Aorta (tissue), 5 donors: Measurements from ENCODE around the gene PDHX. TPM values are rescaled to one million over a fixed set of nuclear protein-coding genes. Genes with fewer than 3 reads are reported as not detected.
A peak's percentile ranks its signal among the peaks of the same experiment; 100 is the strongest.

ENCODE experiments used
- ATAC-seq: fragments of 200-7000 bp; cut with Tn5 transposase; one replicate; pipeline ENCODE4 v1.9.1; 2022; ENCODE audit warnings: moderate library complexity; ENCODE audit not compliant: low FRiP score
- DNase-seq, 2 donors: peaks; one replicate each; pipeline ENCODE4 v3.0.0-alpha.2; 2020
- H3K27ac ChIP-seq, 2 donors: one replicate each; pipeline ENCODE4 v1.5.1; 2013; ENCODE audit warnings: low read length in 2 of 2, mild to moderate bottlenecking in 2 of 2, moderate library complexity in 2 of 2, control low read depth in 1 of 2, inconsistent platforms in 1 of 2, low read depth in 1 of 2
- H3K27me3 ChIP-seq, 2 donors: one replicate each; pipeline ENCODE4 v1.6.1; 2013; ENCODE audit warnings: control low read depth in 1 of 2, low read length in 1 of 2, mild to moderate bottlenecking in 1 of 2, moderate library complexity in 1 of 2; ENCODE audit not compliant: insufficient read depth in 2 of 2, control insufficient read depth in 1 of 2
- H3K36me3 ChIP-seq, 2 donors: one replicate each; pipeline ENCODE4 v1.6.1; 2013; ENCODE audit warnings: control low read depth in 1 of 2, low read length in 1 of 2, mild to moderate bottlenecking in 1 of 2; ENCODE audit not compliant: insufficient read depth in 2 of 2, control insufficient read depth in 1 of 2
- H3K4me1 ChIP-seq, 2 donors: one replicate each; pipeline ENCODE4 v1.6.1; 2013; ENCODE audit warnings: low read length in 2 of 2, control low read depth in 1 of 2, mild to moderate bottlenecking in 1 of 2, moderate library complexity in 1 of 2; ENCODE audit not compliant: insufficient read depth in 2 of 2, control insufficient read depth in 1 of 2
- H3K4me3 ChIP-seq, 2 donors: one replicate each; pipeline ENCODE4 v1.5.1; 2013; ENCODE audit warnings: low read length in 2 of 2, control low read depth in 1 of 2, mild to moderate bottlenecking in 1 of 2
- H3K9me3 ChIP-seq: one replicate; pipeline ENCODE4 v1.6.1; 2013; ENCODE audit warnings: mild to moderate bottlenecking, low read length; ENCODE audit not compliant: control insufficient read depth
- WGBS, 2 donors: extraction: QIAGEN DNeasy Blood & Tissue Kit; methylation state at CpG; one replicate each; pipeline ENCODE4 v1.1.7; 2013; 5-methylcytosine and 5-hydroxymethylcytosine counted together
- intact Hi-C, 2 donors: fragments of 100-400 bp; cut with DNase I; formaldehyde crosslinking; loops; one replicate each; pipeline versions ENCODE4 v1.14.2 to v1.15.0; 2022
- polyA plus RNA-seq, 2 donors: library from polyadenylated mRNA; stranded (reverse); fragments of 200-250 nt; gene quantifications; one replicate each; pipeline ENCODE4 v1.2.3, GENCODE V29; 2013
- total RNA-seq, 2 donors: library from RNA; stranded (reverse); fragmentation: NEBNext Ultra II Directional; extraction: Animal tissue kit (Norgen Biotek cat#: 25700); gene quantifications; one replicate each; pipeline ENCODE4 v1.2.1, GENCODE V29; 2021
- donor health status: healthy with polysubstance abuse.
- donor health status: Bipolar disorder and iron deficiency.
- donor health status: DM: no; HTN: no; CAD: no.
- donor health status: DM: no; HTN: no; CAD: no.
- donor health status: DM: yes; HTN: yes; CAD: no.

PDHX gene
- total and polyA plus RNA-seq, 4 donors: 10.7 to 38.2 (median 22.9) TPM

DNA sequence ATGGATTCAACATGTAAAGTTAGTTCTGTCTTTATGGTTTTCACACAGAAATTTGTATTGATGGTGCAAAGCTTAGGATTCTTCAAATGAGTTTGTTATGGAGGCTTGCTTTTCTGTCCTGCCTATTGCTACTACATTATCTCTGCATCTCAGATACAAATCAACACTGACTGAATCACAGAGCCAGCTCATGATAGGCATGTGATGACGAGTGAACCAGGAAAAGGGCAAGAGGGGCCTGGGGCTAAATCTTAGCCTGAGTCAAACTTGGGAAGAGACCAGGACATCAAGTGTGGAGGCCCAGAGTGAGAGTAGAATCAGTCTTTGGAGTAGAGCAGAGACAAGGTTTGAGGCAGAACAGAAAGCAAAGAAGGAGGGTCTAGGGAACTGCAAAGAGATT is 115.4 kb downstream of the PDHX start:
- no peaks in the 10 kb centered on the region for H3K36me3 ChIP-seq
- H3K4me1 ChIP-seq: peaks cover 0 to 5% of the 10 kb centered on the region in 2 donors
- WGBS, 2 donors: 91 to 97% methylated on average over 1 of the region's 1 CpG
- intact Hi-C loops: loop anchor here in 1 of 2 donors (10.0 kb wide), 1 partner anchor 53 kb away; no protein-coding TSS in a partner anchor
- ATAC-seq (no peak), DNase-seq (no peak)
- no peak overlapping the region for H3K4me3 ChIP-seq
- H3K9me3 ChIP-seq: no peaks in the 10 kb centered on the region
- no peaks in the 10 kb centered on the region for H3K27me3 ChIP-seq
- H3K27ac ChIP-seq: no peak overlapping the region

DNA sequence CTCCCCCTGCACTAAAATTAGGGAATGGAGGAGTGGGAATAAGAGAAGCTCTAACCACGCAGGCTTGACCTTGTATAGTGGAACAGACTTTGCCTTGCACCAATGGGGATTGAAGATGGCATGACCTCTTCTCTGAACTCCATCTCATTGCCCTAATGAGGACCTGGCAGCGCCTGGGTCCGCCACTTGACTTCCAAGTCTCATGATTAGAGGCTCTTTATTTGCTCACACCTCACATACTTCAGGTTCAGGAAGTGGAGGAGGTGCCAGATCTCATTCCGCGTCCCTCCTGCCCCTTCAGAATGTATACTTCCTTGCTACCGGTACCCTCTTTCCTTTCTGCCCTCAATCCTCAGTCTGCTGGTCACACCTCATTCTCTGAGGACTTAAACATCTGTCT is 116.6 kb downstream of the PDHX start:
- Histone ChIP-seq H3K4me1 (peaks cover 0 to 5% of the 10 kb centered on the region in 2 donors), H3K27ac (no peak overlapping the region), H3K4me3 (no peak overlapping the region), H3K9me3 (no peaks in the 10 kb centered on the region), H3K36me3 (no peaks in the 10 kb centered on the region), H3K27me3 (no peaks in the 10 kb centered on the region)
- intact Hi-C loops: loop anchor here in 1 of 2 donors (10.0 kb wide), 1 partner anchor 52 kb away; no protein-coding TSS in a partner anchor
- DNase-seq: no peak
- WGBS, 2 donors: 98% methylated on average over 6 of the region's 6 CpGs
- no peak for ATAC-seq

DNA sequence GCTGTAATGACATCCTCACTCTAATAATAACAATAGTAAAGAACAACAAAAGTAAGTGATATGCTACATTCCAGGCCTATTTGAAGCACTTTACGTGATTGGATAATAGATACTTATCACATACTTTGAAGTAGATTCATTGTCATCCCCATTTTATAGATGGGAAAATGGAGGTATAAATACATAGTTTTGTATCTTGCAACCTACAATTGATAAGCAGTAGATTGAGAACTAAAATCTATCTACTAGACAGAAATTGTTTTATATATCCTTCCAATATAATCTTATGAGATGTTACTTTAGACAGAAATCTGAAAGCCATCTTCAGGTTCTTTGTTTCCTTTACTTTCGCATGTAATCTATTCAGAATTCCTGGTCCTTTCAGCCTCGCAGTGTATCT is 118.0 kb downstream of the PDHX start:
- Histone ChIP-seq H3K4me3 (no peak overlapping the region), H3K36me3 (no peaks in the 10 kb centered on the region), H3K27me3 (no peaks in the 10 kb centered on the region), H3K9me3 (no peaks in the 10 kb centered on the region), H3K27ac (no peak overlapping the region), H3K4me1 (peaks cover 0 to 5% of the 10 kb centered on the region in 2 donors)
- 99% methylated on average over 3 of the region's 3 CpGs for WGBS, 2 donors
- no peak for ATAC-seq
- intact Hi-C loops: loop anchor here in 1 of 2 donors (10.0 kb wide), 1 partner anchor 50 kb away; no protein-coding TSS in a partner anchor
- DNase-seq: no peak

DNA sequence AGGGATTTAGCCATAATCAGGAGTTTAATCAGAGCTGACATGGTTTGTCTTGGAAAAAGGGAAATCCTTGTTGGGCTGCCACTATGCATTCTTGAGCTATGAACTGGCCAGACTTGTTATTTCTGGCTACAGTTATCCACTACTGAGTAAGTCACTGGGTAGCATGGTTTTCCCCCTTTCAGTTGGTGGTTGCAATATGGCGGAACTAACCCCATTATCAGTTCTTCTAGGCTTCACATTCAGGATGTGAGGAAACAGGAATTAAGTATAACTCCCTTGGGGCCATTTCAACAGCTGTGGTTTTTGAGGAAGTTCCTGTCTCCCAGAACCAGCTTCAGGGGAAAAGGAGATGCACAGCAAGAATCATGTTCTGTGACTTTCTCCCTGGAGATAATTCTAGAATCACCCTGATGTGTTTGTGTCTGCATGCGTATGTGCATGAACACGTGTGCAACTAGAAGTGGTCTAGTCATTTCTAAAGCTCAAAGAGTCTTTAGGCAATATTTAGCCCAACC is 119.5 kb downstream of the PDHX start:
- no peaks in the 10 kb centered on the region for H3K27me3 ChIP-seq
- no peaks in the 10 kb centered on the region for H3K9me3 ChIP-seq
- intact Hi-C loops: loop anchor here in 1 of 2 donors (10.0 kb wide), 1 partner anchor 49 kb away; no protein-coding TSS in a partner anchor
- peaks cover 2 to 5% of the 10 kb centered on the region in 2 donors for H3K4me1 ChIP-seq
- WGBS, 2 donors: 60 to 62% methylated on average over 3 of the region's 3 CpGs
- DNase-seq (no peak), ATAC-seq (peak; percentile 69)
- no peaks in the 10 kb centered on the region for H3K36me3 ChIP-seq
- H3K27ac ChIP-seq: no peak overlapping the region
- H3K4me3 ChIP-seq: no peak overlapping the region

DNA sequence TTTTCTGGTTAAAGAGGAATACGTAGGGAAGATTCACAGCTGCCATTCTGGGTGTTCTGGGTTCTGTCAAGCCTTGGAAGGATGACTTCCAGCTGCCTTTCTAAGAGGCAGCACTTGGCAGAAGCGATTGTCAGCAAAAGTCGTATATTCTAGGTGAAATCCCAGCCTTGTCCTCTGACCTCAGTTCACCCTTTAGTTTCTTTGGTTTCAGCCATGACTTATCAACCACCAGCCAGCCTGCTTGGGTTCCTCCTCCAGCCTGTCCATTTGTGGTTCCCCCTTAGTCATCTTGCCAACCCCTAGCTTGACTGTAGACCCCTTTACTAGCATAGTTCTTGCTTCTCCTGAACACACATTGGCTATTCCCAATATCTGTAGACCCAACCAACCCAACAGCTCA is 120.2 kb downstream of the PDHX start:
- no peaks in the 10 kb centered on the region for H3K9me3 ChIP-seq
- no peaks in the 10 kb centered on the region for H3K36me3 ChIP-seq
- H3K4me3 ChIP-seq: no peak overlapping the region
- no peaks in the 10 kb centered on the region for H3K27me3 ChIP-seq
- ATAC-seq (no peak), DNase-seq (no peak)
- intact Hi-C loops: loop anchor here in 1 of 2 donors (10.0 kb wide), 1 partner anchor 48 kb away; no protein-coding TSS in a partner anchor
- 76 to 81% methylated on average over 3 of the region's 3 CpGs for WGBS, 2 donors
- no peak overlapping the region for H3K27ac ChIP-seq
- peaks cover 2 to 5% of the 10 kb centered on the region in 2 donors for H3K4me1 ChIP-seq

DNA sequence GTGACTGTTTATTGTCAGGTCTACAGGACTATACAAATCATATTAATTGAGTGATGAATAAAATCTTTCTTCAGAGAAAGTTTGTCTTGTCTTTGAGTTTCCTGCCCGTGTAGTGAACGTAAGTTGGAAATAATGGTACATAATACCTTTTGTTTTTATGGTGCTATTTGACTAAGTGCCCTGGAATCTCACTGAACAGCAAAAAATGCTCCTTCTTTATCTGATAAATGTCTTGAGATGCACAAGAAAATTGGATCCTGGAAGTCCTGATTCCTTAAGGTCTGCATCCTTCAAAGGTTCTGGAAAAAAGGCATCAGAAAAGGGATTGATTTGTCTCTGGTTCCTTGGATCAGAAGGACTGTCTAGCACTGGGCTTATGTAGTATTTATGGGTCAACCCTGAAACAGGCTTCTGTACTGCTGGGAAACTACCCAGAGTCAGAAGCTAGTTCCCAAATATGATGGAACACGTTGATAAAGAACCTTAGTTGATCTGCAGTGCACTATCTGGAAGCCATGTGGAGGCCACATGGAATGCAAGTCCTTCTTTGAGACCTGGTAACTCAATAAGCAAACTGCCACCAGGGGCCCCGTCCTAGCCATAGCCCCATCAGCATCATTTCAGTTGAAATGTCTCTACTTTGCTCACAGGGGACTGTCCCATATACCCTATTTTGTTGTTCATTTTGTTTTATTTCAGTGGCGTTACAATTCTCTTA is 122.0 kb downstream of the PDHX start:
- no peak for DNase-seq
- WGBS, 2 donors: 96 to 98% methylated on average over 5 of the region's 5 CpGs
- intact Hi-C loops: loop anchor here in 1 of 2 donors (10.0 kb wide), 1 partner anchor 46 kb away; no protein-coding TSS in a partner anchor
- no peaks in the 10 kb centered on the region for H3K27me3 ChIP-seq
- no peaks in the 10 kb centered on the region for H3K36me3 ChIP-seq
- no peaks in the 10 kb centered on the region for H3K9me3 ChIP-seq
- peaks cover 2 to 5% of the 10 kb centered on the region in 2 donors for H3K4me1 ChIP-seq
- ATAC-seq: no peak
- no peak overlapping the region for H3K27ac ChIP-seq
- no peak overlapping the region for H3K4me3 ChIP-seq

DNA sequence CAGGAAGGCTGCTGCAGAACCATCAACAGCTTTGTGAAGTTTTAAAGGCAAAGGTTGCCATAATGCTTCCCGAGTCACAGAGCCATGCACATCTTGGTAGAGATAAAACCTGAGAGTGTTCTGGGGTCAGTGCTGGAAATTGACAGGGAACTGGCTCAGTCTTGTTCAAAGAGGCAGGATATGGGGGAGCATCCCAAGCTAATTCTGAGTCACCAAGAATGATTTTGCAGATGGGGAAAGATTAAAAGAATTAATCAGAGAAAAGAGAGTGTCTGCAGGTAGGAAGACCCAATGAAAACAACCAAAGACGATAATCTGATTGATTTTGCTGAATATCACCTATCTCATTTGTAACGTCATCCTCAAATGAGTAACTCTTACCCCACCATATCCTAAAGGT is 122.7 kb downstream of the PDHX start:
- no peak overlapping the region for H3K4me3 ChIP-seq
- H3K36me3 ChIP-seq: no peaks in the 10 kb centered on the region
- no peaks in the 10 kb centered on the region for H3K27me3 ChIP-seq
- WGBS, 2 donors: 96 to 97% methylated on average over 3 of the region's 3 CpGs
- ATAC-seq (no peak), DNase-seq (no peak)
- intact Hi-C loops: loop anchor here in 1 of 2 donors (10.0 kb wide), 1 partner anchor 46 kb away; no protein-coding TSS in a partner anchor
- H3K27ac ChIP-seq: no peak overlapping the region
- peaks cover 2 to 5% of the 10 kb centered on the region in 2 donors for H3K4me1 ChIP-seq
- H3K9me3 ChIP-seq: no peaks in the 10 kb centered on the region

DNA sequence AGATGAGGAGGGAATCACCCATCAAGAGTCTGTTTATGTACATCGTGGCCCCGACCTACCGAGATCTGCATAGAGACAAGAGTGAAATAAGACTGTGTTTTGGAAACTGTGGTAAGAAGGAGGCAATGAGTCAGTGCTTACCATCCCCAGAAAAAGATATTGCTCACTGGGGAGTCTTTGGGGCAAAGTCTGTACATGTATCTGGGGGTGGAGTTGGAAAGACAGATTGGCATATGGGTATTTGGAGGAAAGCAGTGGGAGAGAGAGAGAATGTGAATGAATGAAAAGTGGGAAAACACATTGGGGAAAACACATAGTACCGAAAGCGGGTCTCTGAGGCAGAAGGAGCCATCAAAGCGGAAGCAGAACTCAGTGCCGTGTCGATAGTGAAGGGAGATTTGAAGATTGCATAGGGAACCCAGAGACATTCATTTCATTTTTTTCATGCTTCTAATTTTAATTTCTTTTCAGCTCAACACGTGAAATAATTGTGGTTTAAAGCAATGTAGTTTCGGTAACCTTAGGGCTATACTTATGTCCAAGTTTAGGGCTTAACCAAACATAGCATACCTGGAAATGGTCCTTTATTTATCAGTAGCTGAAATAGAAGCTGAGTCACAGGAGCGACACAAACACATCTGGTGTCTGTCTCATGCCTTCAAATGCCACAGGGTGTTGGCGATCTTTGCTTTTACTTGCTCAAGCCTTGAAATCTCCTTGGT is 124.0 kb downstream of the PDHX start:
- Histone ChIP-seq H3K4me3 (no peak overlapping the region), H3K27me3 (no peaks in the 10 kb centered on the region), H3K36me3 (no peaks in the 10 kb centered on the region), H3K27ac (no peak overlapping the region), H3K9me3 (no peaks in the 10 kb centered on the region), H3K4me1 (peaks cover 2 to 3% of the 10 kb centered on the region in 2 donors)
- ATAC-seq (no peak), DNase-seq (no peak)
- WGBS, 2 donors: 87 to 90% methylated on average over 12 of the region's 12 CpGs
- intact Hi-C loops: no loop called here
